GM12865 (cell line): Measurements from ENCODE around the gene CCDC148.

Experiments
- DNase-seq: peaks from one replicate; pipeline ENCODE4 v3.0.0; 2010; ENCODE audit warnings: low read depth
- H3K4me3 ChIP-seq: 2 replicates; pipeline ENCODE4 v1.5.1; 2011; ENCODE audit warnings: mild to moderate bottlenecking, low read depth, low read length, control low read depth
- CTCF ChIP-seq: IDR thresholded peaks from 2 replicates; pipeline ENCODE4 v1.5.1; 2011; ENCODE audit warnings: low read length, control low read depth, low read depth, inconsistent platforms; ENCODE audit not compliant: insufficient read depth; ENCODE audit errors: missing control alignments

Gene CCDC148

GRCh38 chr2:158251356-158251755 is 205.2 kb downstream of the CCDC148 start:
- DNase-seq, result no peak
- TF ChIP-seq CTCF, result no peak
- no peak overlapping the region for H3K4me3 ChIP-seq

GRCh38 chr2:158243392-158243791 is 213.2 kb downstream of the CCDC148 start:
- no peak for DNase-seq
- no peak overlapping the region for H3K4me3 ChIP-seq
- no peak for TF ChIP-seq CTCF

GRCh38 chr2:158242280-158242679 is 214.3 kb downstream of the CCDC148 start:
- H3K4me3 ChIP-seq, result no peak overlapping the region
- no peak for DNase-seq
- no peak for TF ChIP-seq CTCF

- no peak for DNase-seq
- no peak for TF ChIP-seq CTCF
- H3K4me3 ChIP-seq, result no peak overlapping the region
Measured at GRCh38 chr2:158240975-158241374, 215.6 kb downstream of the CCDC148 start.

GRCh38 chr2:158239271-158239670 is 217.3 kb downstream of the CCDC148 start:
- no peak overlapping the region for H3K4me3 ChIP-seq
- TF ChIP-seq CTCF, result no peak
- peak; percentile 3 for DNase-seq

- no peak overlapping the region for H3K4me3 ChIP-seq
- no peak for TF ChIP-seq CTCF
- no peak for DNase-seq
Measured at GRCh38 chr2:158234497-158234896, 222.1 kb downstream of the CCDC148 start.

GRCh38 chr2:158232476-158232875 is 224.1 kb downstream of the CCDC148 start:
- no peak for DNase-seq
- no peak overlapping the region for H3K4me3 ChIP-seq

More at GRCh38 chr2:158232476-158232875, 224.1 kb downstream of the CCDC148 start:
- TF ChIP-seq CTCF, result no peak
